OCI-LY3 (cell line): ENCODE data around the gene IL17A.

Experiments
- CTCF ChIP-seq: fragments of 200-600, 300-600 bp; sonication (generic); IDR thresholded peaks from 2 replicates; pipeline ENCODE4 v1.5.1; 2014; ENCODE audit warnings: antibody characterized with exemption, low read length, low read depth
- EZH2phosphoT487 ChIP-seq: fragments of 200-600 bp; shearing (Covaris generic); IDR thresholded peaks from 2 replicates; pipeline ENCODE4 v1.6.1; 2018; ENCODE audit warnings: antibody characterized with exemption, mixed run types, low read depth

GRCh38 chr6:52146851-52147445, 39.2 kb upstream of the IL17A start:
- TF ChIP-seq CTCF (no peak), EZH2phosphoT487 (no peak)
